H1 (cell line): ENCODE data around the gene CCDC102A. TPM values are rescaled to one million over a fixed set of nuclear protein-coding genes. Genes with fewer than 3 reads are reported as not detected.

Source experiments
- CTBP2 ChIP-seq: IDR thresholded peaks from 2 replicates; pipeline ENCODE4 v1.7.0; 2011; ENCODE audit warnings: borderline replicate concordance, mild to moderate bottlenecking, moderate library complexity, mixed read lengths, low read length; ENCODE audit not compliant: insufficient read depth, insufficient read length
- EZH2 ChIP-seq: fragments of 200-600 bp; sonication (generic); IDR thresholded peaks from 2 replicates; pipeline ENCODE4 v1.7.1; 2012; ENCODE audit warnings: low read depth, mild to moderate bottlenecking, moderate library complexity, low read length, inconsistent platforms; ENCODE audit not compliant: severe bottlenecking
- GABPA ChIP-seq: IDR thresholded peaks from 2 replicates; pipeline ENCODE4 v1.6.1; 2011; ENCODE audit warnings: mild to moderate bottlenecking, low read length, moderate library complexity, borderline replicate concordance; ENCODE audit not compliant: insufficient read depth
- KDM4A ChIP-seq: IDR thresholded peaks from one replicate; pipeline ENCODE4 v1.7.1; 2012; ENCODE audit warnings: low read depth, mild to moderate bottlenecking, moderate library complexity, low read length, inconsistent platforms; ENCODE audit not compliant: severe bottlenecking
- PHF8 ChIP-seq: fragments of 200-600 bp; sonication (generic); conservative IDR thresholded peaks from 2 replicates; pipeline ENCODE4 v1.7.1; 2012; ENCODE audit warnings: low read depth, mild to moderate bottlenecking, inconsistent platforms, low read length, moderate library complexity
- RAD21 ChIP-seq, 2 experiments: IDR thresholded peaks in 1 of 2; conservative IDR thresholded peaks in 1 of 2; 2 replicates each; pipeline ENCODE4 v1.6.1; 2011; ENCODE audit warnings: low read depth in 2 of 2, low read length in 2 of 2, improper control_type of control experiment in 1 of 2, inconsistent platforms in 1 of 2, mild to moderate bottlenecking in 1 of 2, moderate library complexity in 1 of 2
- TAF7 ChIP-seq: optimal IDR thresholded peaks from 2 replicates; pipeline ENCODE3; 2011; ENCODE audit warnings: low read depth, mild to moderate bottlenecking, inconsistent platforms, low read length, moderate library complexity, borderline replicate concordance
- TBP ChIP-seq: IDR thresholded peaks from 2 replicates; pipeline ENCODE4 v1.6.1; 2011; ENCODE audit warnings: low read depth, low read length, improper control_type of control experiment
- polyA plus RNA-seq, 7 experiments: library from polyadenylated mRNA; depleted of rRNA in 3 of 7; stranded (reverse) in 5 of 7; unstranded in 2 of 7; fragments of >200 nt in 5 of 7; fragments of 200-250 nt in 2 of 7; gene quantifications; 1 replicate in 5 of 7; 2 replicates in 1 of 7; 4 replicates in 1 of 7; pipeline versions ENCODE4 v1.2.1 to v1.2.3, GENCODE V29; 2011 to 2013; ENCODE audit warnings: missing spikeins in 2 of 7, mixed read lengths in 2 of 7
- total RNA-seq: library from RNA; stranded (reverse); fragmentation: NEBNext Ultra II Directional; extraction: Animal tissue kit (Norgen Biotek cat#: 25700); gene quantifications from 2 replicates; pipeline ENCODE4 v1.2.1, GENCODE V29; 2021
- TF ChIP-seq, protein P1 (sequence below): IDR thresholded peaks from 2 replicates; pipeline ENCODE4 v1.6.1; 2012; ENCODE audit warnings: inconsistent platforms

CCDC102A gene
- total and polyA plus RNA-seq, 2 of the 8 experiments (the other 6 are each of a cell fraction or from before 2014, with no cell fraction given): 4.0 to 7.5 TPM

DNA sequence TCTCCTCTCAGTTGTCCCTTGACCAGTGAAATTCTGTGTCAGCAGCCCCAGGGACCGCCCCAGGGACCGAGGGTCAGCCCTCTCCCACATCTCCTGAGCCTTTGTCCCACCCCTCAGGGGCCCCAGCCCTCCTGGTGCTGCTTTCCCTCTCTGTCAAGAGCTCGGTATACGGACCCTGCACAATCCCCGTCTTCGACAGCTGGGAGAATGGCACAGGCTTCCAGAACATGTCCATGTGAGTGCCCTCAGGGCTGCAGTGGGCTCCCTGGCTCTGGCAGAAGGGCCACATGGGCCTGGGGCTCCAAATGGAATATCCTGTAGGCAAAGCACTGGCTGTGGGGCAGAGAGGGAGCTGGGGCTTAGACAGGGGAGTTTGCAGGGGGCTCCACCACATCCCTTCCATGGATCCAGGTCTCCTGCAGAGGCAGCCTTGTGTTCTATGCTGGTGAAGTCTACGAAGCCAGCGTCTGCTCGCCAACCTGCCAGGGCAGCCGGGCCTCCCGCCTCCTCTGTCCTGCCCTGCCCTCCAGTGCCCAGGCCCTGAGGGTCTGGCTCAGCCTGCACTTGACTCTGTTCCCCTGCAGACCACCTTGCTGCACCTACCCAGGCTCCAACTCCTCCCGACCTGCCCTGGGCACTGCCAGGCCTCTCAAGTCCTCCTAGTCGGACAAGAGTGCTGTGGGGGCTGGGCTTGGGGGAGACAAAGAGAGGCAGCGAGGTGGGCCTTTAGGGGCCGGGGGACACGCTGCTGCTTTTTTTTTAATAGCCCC is 34.1 kb upstream of the CCDC102A start (continued):
- TF ChIP-seq RAD21 (IDR thresholded peaks at IDR 0.05 in 1 of 2, conservative IDR thresholded peaks at IDR 0.05 in 1 of 2; ENCODE audit: low read depth in 2 of 2, low read length in 2 of 2) (no peak), CTBP2 (no peak), GABPA (no peak), PHF8 (no peak), TBP (no peak), EZH2 (no peak), KDM4A (no peak), TAF7 (no peak)
- TF ChIP-seq, protein P1, sequence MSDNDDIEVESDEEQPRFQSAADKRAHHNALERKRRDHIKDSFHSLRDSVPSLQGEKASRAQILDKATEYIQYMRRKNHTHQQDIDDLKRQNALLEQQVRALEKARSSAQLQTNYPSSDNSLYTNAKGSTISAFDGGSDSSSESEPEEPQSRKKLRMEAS: no peak
